Dermis microvascular lymphatic vessel endothelial cell (primary cell): ENCODE data around the gene RARB. TPM values are rescaled to one million over a fixed set of nuclear protein-coding genes. Genes with fewer than 3 reads are reported as not detected.

Experiments
- DNase-seq, 2 donors: peaks; one replicate each; pipeline versions ENCODE4 v3.0.0 to v3.0.0-alpha.2; 2010; ENCODE audit warnings: low read depth in 2 of 2
- total RNA-seq: library from RNA; depleted of rRNA; stranded (reverse); fragments of >200 nt; gene quantifications from 2 replicates; pipeline ENCODE4 v1.2.1, GENCODE V29; 2014

The RARB gene
- total RNA-seq, 1 donor from 2014 or later, result 0.26 TPM

DNA sequence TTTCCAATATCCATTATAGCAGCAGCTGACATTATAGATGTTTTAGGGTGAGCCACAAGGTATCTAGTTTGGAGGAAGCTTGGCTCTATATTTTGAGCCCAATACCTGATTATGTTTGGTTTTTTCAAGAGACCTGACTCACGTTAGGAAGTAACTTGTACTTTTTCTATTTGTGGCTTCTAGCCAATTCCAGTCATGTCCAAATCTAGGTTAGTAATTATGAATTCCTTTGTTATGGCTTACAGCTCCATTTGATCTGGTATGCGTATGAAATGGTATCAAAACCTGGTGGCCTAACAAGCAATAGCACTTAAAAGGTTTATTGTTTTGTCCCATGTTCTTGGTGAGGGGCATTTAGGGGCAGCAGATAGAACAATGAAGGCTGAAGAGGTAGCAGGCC is 120.8 kb downstream of the RARB start:
- DNase-seq, result no peak

DNA sequence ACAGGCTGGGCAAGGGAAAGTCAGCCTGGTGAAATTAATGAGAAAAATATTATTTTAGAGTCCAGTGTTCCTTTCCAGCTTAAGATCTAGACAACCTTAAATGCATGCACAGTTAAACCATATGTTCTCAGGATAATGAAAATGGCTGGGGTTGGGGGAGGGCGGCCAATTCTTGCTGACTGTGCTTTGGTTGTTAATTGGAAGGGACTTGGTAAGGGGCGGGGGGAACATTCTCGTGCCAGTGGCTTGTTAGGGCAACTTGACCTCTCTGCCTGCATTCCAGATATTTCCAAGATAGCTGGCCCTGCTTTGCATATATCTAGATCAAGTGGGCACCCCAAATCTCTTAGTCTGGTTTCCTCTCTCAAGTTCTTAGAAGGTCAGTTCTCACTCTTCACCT is 124.2 kb downstream of the RARB start:
- no peak for DNase-seq

DNA sequence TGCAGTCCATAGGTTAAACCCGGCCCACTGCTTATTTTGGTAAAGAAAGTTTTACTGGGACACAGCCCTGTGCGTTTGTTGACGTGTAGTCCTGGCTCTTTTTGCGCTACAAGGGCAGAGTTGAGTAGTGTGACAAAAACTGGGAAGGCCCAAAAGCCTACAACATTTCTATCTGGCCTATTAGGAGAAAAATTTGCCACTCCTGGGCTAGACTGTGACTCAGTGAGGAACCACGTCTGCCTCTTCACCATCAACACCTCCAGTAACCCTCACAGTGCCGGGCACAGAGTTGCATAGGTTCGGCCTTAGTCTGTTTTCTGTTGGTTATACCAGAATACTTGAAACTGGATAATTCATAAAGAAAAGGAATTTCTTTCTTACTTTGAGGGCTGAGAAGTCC is 126.3 kb downstream of the RARB start:
- no peak for DNase-seq

DNA sequence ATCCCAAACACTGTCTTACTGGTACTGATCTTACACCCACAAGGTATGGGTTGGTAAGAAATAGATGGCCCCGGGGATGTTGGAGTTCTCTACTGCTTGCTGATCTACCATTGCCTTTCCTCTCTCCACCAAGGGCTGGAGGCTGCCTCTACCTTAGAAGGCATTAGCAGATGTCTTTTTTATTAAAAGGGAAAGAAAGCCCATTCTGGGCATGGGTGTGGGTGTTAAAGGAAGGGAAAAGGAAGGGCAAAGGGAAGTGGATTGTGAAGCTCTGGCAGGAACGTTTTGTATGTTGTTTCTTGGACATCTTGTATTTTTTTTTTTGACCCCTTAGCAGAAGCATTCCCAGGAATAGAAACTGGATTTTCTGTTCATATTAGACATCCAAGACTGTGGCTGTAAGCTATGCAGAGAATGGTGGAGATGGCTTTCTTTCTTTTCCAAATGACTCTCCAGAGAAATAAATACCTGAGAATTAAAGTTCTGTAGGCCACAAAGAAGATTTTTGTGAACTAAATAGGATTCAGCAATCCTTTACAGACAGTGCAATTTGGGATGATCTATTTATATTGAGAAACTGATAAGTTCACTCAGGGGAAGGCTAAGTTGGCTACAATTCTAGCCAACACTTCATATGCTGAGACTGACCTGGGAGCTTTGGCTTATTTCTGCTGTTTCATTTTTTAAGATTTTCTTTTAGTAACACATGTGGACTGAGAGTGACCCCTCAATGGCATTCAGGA is 127.8 kb downstream of the RARB start:
- DNase-seq, result no peak

DNA sequence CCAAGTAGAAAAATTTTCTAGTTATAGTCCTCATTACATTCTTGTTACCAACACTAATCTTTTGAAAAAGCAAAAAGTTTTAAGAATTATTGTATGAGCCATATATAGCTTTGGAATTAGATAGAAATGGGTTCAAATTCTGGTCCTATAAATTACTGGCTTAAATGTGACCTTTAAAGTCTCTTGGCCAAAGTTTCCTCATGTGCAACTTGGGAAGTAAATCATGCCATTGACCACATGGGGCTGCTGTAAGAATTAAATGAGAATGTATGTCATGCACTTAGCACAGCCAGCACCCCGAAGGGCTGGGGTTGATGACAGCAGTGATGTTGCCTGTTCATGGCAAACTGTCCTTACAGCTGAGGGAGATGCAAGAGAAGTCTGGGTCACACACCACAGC is 128.4 kb downstream of the RARB start:
- no peak for DNase-seq

DNA sequence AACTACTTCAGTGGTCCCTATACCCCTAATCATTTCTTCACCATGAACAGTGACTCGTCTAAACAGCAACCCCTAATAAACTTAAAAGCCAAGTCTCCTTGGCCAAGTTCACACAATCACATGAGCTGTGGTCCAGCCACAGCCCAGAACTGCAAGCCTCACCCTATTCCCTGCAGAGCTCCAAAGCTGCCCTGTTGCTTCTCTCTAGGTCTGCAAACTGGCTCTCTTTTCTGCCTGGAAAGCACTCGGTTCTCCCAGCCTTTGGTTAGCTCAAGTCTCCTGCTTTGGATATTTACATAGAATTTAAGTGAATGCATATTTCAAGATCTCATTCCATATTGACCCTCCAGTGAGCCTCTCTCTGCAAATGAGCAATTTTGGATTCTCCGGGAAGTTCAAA is 129.6 kb downstream of the RARB start:
- DNase-seq, result no peak

DNA sequence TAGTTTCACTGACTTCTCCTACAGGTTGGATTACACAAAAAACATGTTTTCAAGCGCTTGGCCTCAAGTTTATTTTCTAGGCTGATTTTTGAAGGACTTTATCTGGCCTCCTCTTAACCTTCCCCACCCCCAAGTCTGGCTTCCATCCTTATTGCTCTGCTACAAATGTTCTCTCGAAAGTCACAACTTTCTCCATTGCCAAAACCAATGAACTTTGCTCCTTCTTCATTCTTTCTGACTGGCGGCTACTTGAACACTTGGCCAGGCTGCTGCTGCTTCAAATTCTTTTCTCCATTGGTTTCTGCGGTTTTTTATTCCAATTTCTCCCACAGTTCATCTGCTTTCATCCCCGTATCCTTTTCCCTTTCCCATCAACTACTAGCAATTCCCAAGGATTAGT is 130.1 kb downstream of the RARB start:
- DNase-seq, result no peak

DNA sequence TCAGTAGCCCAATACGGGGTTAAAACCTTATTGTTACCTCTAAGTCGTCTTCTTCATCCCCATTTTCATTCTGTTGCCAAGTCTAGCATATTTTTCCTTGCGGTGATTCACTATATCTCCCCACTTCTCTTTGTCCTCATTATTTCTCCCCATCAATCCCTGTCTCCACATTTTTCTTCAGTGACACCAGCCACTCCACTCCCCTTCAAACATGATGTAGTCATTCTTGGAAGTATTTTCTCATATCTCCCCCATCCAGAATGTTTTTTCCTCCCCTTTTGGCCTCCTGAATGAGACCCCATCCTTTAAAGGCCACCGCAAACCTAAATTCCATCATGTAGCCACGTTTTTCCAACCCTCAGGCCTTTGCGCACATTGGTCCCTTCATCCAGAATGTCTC is 130.7 kb downstream of the RARB start:
- no peak for DNase-seq

DNA sequence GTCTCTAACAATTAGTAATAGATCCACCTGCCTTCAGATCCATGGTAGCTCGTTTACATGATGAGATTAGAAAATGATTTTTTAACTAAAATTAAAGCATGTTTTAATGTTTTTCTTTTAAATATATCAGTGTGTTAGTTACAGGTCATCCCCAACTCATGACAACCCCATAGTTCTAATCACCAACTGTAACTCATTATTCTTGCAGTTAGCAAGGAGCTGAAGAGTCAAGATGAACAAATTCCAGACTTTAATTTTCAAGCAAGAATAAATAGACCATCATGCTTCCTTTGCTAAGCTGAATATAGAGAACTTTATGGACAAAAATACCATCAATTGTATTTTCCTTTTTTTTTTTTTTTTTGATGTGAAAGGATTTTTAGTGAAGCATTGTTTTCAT is 135.5 kb downstream of the RARB start:
- no peak for DNase-seq

DNA sequence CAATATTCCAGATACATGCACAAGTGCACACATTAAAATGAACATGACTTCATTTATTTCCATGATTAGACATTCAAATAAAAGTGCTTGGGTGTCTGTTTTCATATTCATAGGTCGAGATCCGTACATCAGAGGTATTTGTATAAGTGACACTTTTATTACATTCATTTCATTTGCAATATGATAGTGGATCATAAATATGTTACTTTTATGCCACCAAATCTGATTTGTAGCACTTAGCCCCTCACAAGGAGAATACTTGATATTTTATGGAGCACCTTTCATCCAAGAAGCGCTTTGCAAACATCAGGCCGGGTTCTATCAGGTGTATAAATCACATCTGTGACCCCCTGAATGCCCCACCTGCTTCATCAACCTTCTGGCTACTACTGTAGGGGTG is 136.0 kb downstream of the RARB start:
- DNase-seq, result no peak

DNA sequence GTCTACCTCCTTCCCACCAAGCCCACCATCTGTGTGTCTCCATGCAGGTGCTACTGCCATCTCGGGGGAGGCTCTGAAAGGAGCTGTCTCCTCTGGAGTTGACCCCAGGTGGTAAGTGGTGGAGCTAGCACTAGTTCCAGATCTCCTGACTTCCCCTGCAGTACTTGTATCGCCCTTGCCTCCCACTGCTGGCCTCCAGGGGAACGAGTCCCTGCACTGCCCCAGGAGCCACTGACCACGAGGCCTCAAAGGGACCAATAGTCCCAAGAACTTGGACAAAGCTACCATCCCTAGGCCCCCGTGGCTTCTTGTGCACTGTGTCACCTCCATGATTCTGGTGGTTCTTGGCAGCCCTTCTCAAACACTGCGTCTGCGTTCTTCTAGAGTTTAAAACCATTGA is 137.7 kb downstream of the RARB start:
- DNase-seq, result no peak

DNA sequence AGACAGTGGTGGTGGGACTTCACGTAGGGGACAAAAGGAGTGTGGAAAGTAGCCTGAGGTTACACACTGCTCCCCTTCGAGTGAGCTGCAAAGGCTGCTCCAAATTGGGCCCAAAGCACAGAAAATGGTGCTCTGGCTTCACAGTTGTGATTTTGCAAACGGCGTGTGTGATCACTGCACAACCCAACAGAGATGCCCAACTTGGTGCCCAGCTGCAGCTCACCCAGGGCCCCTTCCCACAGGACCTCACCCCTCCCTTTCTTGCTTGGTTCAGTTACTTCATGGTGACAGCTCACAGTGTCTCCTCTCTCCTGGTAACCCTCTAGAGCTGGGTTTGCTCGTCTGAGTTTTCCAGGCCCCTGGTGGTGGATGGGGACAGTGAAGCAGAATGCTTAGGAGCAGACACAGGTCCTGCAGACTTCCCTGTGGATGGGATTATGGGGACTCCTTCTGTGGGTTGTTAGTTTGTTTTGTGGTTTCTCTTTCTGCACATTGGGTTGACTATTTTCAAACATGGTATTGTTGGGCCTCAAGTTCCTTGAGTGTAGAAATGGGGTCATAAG is 138.4 kb downstream of the RARB start:
- no peak for DNase-seq

DNA sequence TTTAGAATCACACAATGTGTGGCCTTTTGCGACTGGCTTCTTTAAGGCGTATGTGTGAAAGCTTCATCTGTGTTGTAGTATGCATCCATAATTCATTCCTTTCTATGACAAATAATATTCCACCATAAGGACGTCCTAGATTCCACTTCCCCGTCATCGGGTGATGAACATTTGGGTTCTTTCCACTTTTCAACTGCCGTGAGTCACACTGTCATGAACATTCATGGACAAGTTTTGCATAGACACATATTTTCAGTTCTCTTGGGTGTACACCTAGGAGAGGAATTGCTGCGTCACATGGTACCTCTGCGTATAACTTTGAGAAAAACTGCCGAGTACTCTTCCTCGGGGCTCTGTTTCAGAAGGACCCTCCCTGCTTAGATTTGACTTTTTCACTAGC is 139.3 kb downstream of the RARB start:
- no peak for DNase-seq

DNA sequence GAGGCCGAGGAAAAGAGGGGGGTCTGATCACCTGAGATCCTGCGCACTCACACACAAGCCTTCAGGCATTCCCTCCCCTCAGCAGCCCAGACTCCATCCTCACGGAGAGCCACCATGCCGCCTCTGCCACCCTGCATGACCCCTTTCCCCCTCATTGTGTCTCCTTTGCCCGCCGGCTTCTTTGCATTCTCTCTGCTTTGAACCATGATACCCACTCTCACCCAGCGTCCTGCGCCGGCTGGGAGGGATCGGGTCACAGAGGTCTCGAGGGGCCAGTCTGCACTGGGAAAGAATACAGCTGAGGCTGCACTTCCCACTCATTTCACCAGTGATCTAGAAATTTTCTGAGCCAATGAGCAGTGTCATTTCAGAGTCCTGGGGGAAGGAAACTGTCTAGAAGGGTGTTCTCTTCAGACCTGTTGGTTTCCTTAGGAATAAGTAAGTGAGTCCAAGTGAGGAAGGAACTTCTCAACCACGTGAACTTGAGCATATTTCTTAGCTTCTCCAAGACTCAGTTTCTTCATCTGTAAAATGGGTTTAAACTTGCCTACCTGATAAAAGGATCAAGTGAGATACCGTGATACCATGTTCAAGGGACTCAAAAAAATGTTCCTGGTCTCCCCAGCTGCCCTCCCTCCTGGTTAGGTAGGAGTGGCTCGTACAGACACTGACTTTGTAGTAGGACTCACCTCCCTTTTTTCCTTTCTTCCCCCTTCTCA is 139.9 kb downstream of the RARB start:
- DNase-seq, result no peak

DNA sequence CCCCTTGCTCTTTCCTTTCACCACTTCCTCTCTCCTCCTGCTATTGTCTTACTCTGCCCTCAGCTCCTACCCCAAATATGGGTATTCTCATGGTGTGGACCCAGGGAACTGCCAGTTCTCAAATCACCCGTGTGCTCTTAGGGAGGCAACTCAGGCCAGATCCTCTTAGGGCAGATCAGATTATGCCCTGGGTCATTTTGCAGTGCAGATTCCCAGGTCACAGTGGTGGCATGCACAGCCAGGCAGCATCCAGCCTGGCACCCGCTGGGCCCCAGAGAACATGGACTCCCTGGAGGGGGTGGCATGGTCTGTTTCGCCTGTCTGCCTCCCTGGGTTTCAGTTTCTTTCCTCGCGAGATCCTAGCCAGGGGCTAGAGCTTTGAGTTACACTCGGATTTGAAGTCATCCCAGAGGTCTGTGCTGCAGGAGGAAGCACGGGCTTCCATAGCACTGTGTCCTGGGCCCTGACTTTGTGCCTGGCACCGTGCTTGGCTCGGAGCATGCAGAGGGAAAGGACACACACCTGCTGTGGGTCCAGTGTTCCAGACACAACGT is 140.5 kb downstream of the RARB start:
- no peak for DNase-seq

DNA sequence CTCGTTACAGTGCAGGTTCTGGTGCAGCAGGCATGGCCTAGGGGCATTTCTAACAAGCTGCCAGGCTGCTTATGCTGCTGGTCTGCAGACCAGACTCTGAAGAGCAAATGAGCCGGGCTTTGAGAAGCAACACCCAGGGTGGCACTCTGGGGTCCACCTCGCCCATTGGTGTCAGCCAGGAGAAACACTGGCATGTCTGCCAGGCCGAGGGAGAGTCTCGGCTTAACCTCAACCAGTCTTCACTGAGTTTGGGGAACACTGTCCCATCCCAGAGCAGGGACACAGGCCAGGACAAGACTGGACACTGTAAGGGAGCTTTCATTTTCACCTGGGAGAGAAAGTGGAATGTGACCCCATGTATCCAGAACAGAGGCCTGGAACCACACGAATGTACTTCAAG is 143.2 kb downstream of the RARB start:
- no peak for DNase-seq

DNA sequence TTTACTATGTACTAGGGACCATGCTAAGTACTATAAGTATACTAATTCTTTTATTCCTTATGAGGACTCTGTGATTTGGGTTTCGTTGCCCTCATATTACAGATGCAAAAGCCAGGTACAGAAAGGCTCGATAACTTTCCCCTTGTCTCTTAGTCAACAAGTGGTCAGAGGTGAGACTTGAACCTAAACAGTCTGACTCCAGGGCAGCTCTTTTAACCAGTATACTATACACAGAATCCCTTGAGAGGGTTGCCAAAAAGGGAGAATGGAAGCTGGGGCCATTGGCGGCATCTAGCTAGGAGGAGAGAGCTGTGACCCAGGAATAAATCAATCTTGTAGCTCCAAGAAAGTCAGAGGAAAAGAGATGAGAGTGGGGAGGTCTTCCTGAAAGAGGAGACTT is 144.3 kb downstream of the RARB start:
- no peak for DNase-seq

DNA sequence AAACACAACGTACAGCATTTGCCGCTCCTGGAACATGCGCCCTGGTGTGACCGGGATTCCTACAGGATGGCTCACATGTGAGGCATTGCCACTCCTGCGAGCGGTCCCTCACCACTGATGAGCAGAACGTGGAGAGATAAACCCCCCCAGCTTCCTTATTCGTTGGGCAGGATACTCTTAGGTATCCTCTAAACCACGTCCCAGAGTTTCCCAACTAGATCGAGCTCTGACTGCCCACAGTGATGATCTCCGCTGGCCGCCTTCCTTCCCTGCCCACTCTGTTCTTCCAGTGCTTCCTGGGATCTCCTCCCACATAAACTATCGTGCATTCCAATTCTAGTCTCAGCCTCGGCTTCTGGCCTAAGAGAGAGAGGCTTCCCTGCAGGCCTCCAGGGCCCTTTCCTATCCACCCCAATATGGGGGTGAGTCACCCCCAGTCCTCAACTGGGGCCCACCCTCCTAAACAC is 144.9 kb downstream of the RARB start:
- no peak for DNase-seq

DNA sequence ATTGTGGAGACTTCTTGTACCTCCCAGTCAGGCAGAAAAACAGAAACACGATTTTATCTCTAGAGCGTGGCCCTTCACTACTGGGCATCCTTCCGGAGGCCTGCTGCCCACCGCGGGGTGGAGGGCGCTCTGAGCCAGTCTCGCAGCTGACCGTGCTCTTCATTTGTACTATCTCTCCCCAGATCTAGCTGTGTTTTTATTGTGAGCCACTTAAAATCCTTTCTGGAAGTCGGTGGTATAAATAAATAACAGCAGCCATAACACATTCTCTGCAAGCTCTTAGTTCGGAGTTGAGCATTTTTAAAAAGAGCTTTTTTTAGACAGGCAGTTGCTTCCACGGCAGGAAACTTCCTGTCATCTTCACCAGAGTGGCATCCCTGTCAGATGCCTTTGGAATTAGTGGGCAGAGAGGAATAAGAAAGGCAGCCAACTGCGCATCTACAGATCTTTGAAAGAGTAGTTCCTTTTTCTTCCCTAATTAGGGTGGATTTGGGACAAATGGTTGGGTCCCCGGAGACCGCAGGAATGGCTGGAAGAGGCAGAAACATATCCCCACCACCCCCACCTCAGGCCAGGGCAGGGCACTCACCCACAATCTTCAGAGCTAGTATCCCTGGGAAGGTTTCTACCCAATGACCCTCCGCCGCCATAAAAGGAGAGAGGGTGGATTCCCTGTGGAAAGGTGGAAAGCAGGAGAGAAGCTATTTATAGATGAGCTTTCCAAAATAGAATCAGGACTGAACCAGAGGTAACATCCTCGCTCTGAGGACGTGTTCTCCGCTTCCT is 145.5 kb downstream of the RARB start:
- no peak for DNase-seq

DNA sequence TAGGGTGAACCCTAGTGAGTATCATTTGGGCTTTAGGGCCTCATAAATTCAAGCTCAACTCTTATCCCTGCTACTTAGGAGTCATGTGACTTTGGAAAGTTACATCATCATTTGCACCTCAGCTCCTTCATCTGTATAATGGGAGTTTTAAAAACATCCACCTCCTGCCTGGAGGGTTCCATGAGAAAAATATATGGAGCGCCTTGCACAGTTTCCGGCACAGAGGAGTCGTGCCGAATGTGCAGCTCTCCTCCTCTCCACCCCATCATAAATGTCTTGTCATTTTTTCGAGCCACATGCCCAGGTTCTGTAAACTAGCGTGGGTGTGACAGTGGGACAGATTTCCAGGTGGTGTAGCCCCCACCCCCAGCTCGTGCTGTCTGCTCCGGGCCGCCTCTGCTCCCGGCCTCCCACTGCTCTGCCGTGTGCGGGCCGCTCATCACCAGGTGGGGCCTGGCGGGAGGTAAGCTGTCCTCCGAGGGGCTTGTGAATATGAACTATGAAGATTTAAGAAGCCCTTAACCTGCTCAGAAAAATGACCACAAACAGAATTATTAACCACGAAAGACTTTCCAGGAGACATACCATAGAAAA is 146.2 kb downstream of the RARB start:
- DNase-seq, result no peak

DNA sequence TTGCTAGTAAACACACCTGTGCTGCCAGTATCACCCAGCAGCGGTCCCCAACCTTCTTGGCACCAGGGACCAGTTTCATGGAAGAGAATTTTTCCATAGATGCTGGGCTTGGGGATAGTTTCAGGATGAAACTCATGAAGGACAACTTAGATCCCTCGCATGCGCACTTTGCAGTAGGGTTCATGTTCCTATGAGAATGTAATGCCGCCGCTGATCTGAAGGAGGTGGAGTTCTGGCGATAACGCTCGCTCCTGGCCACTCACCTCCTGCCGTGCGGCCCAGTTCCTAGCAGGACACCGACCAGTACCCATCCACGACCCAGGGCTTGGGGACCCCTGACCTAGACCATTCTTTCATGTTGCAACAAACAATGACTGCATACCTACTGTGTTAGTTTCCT is 146.9 kb downstream of the RARB start:
- DNase-seq, result no peak
